HL-60 (cell line): ENCODE results near the gene BDH2.

Experiments used
- CTCF ChIP-seq: IDR thresholded peaks from one replicate; pipeline ENCODE4 v1.5.1; 2011; ENCODE audit warnings: low read length, control low read depth, inconsistent platforms; ENCODE audit not compliant: insufficient read depth
- GABPA ChIP-seq: IDR thresholded peaks from 2 replicates; pipeline ENCODE4 v1.6.1; 2012; ENCODE audit warnings: low read depth
- POLR2AphosphoS5 ChIP-seq: IDR thresholded peaks from 2 replicates; pipeline ENCODE4 v1.6.1; 2012; ENCODE audit warnings: low read depth
- SPI1 ChIP-seq: IDR thresholded peaks from 2 replicates; pipeline ENCODE4 v1.6.1; 2012; ENCODE audit warnings: low read depth, mild to moderate bottlenecking, borderline replicate concordance
- TF ChIP-seq, protein P1 (sequence below): IDR thresholded peaks from 2 replicates; pipeline ENCODE4 v1.6.1; 2012; ENCODE audit warnings: low read depth; ENCODE audit not compliant: insufficient replicate concordance

DNA sequence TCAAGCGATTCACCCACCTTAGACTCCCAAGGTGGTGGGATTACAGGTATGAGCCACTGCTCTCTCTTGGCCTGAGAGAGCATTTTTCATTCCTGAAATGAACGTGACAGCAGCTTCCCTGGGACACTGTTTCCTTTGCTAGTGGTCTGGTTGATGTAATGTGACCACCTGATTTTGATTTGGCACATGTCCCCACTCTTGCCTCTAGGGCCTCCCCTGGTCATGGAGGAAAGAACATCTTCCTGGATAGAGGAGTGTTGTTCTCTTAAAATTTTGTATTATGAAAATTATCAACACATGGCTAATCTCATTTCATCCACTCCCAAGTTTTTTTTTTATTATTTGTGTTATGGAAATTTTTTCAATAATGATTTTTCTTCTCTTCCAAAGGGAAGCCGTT is 46.9 kb downstream of the BDH2 start:
- no peak for TF ChIP-seq CTCF
- TF ChIP-seq, protein P1, sequence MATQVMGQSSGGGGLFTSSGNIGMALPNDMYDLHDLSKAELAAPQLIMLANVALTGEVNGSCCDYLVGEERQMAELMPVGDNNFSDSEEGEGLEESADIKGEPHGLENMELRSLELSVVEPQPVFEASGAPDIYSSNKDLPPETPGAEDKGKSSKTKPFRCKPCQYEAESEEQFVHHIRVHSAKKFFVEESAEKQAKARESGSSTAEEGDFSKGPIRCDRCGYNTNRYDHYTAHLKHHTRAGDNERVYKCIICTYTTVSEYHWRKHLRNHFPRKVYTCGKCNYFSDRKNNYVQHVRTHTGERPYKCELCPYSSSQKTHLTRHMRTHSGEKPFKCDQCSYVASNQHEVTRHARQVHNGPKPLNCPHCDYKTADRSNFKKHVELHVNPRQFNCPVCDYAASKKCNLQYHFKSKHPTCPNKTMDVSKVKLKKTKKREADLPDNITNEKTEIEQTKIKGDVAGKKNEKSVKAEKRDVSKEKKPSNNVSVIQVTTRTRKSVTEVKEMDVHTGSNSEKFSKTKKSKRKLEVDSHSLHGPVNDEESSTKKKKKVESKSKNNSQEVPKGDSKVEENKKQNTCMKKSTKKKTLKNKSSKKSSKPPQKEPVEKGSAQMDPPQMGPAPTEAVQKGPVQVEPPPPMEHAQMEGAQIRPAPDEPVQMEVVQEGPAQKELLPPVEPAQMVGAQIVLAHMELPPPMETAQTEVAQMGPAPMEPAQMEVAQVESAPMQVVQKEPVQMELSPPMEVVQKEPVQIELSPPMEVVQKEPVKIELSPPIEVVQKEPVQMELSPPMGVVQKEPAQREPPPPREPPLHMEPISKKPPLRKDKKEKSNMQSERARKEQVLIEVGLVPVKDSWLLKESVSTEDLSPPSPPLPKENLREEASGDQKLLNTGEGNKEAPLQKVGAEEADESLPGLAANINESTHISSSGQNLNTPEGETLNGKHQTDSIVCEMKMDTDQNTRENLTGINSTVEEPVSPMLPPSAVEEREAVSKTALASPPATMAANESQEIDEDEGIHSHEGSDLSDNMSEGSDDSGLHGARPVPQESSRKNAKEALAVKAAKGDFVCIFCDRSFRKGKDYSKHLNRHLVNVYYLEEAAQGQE, result no peak
- TF ChIP-seq GABPA, result no peak
- TF ChIP-seq POLR2AphosphoS5, result no peak
- no peak for TF ChIP-seq SPI1
